Neural cell (in vitro differentiated cells): ENCODE results near the gene NRL. TPM values are rescaled to one million over a fixed set of nuclear protein-coding genes. Genes with fewer than 3 reads are reported as not detected.
"Not testable (repeated sequence)": the region's sequence is repeated elsewhere in the genome, so short reads cannot be mapped to it uniquely, and the experiment has no call there.

Experiments used
- H2AFZ ChIP-seq: fragments of 200-600, 300-800 bp; sonication (generic), shearing (Covaris generic); 2 replicates; pipeline ENCODE4 v1.6.0; 2014; ENCODE audit warnings: low read depth, mild to moderate bottlenecking, antibody characterized with exemption, low read length, moderate library complexity
- H3F3A ChIP-seq: fragments of 200-600 bp; shearing (Covaris generic); 2 replicates; pipeline ENCODE4 v1.6.1; 2016; ENCODE audit warnings: mild to moderate bottlenecking, moderate library complexity, mixed read lengths, antibody characterized with exemption, low read length; ENCODE audit not compliant: insufficient read depth, poor library complexity, severe bottlenecking
- H3K27ac ChIP-seq: fragments of 200-600, 300-800 bp; sonication (generic), shearing (Covaris generic); 2 replicates; pipeline ENCODE4 v1.5.1; 2014; ENCODE audit warnings: mild to moderate bottlenecking, low read length, moderate library complexity
- H3K27me3 ChIP-seq: fragments of 300-800, 200-600 bp; sonication (generic), shearing (Covaris generic); 2 replicates; pipeline ENCODE4 v1.6.0; 2014; ENCODE audit warnings: mild to moderate bottlenecking, low read depth, low read length, moderate library complexity; ENCODE audit not compliant: insufficient read depth
- H3K36me3 ChIP-seq: fragments of 300-800, 200-600 bp; sonication (generic), shearing (Covaris generic); 2 replicates; pipeline ENCODE4 v1.5.1; 2014; ENCODE audit warnings: mild to moderate bottlenecking, antibody characterized with exemption, low read length, moderate library complexity; ENCODE audit not compliant: insufficient read depth
- H3K4me2 ChIP-seq: fragments of 300-800, 200-600 bp; sonication (generic), shearing (Covaris generic); 2 replicates; pipeline ENCODE4 v1.6.0; 2014; ENCODE audit warnings: mild to moderate bottlenecking, low read length
- H3K4me3 ChIP-seq: fragments of 300-800, 200-600 bp; sonication (generic), shearing (Covaris generic); 2 replicates; pipeline ENCODE4 v1.5.1; 2014; ENCODE audit warnings: mild to moderate bottlenecking, low read length, moderate library complexity
- H3K79me2 ChIP-seq: fragments of 200-600 bp; shearing (Covaris generic); replicated peaks from 2 replicates; pipeline ENCODE4 v1.6.0; 2014; ENCODE audit warnings: mild to moderate bottlenecking, low read length, moderate library complexity; ENCODE audit not compliant: insufficient read depth
- H3K9ac ChIP-seq: fragments of 300-800, 200-600 bp; sonication (generic), shearing (Covaris generic); 2 replicates; pipeline ENCODE4 v1.6.1; 2016; ENCODE audit warnings: mild to moderate bottlenecking, low read length, mixed read lengths
- H3K9me2 ChIP-seq: fragments of 200-600 bp; shearing (Covaris generic); 2 replicates; pipeline ENCODE4 v1.6.1; 2016; ENCODE audit warnings: mild to moderate bottlenecking, low read length, mixed read lengths; ENCODE audit not compliant: insufficient read depth
- H3K9me3 ChIP-seq: fragments of 200-600, 300-800 bp; sonication (generic), shearing (Covaris generic); 2 replicates; pipeline ENCODE4 v1.6.1; 2016; ENCODE audit warnings: mild to moderate bottlenecking, mixed run types, low read length, moderate library complexity, mixed read lengths
- H4K20me1 ChIP-seq: fragments of 200-600 bp; shearing (Covaris generic); 2 replicates; pipeline ENCODE4 v1.6.1; 2016; ENCODE audit warnings: mild to moderate bottlenecking, mixed run types; ENCODE audit not compliant: insufficient read depth
- EP300 ChIP-seq: fragments of 450-650 bp; conservative IDR thresholded peaks from 2 replicates; pipeline ENCODE4 v1.6.1; 2014; ENCODE audit warnings: antibody characterized with exemption, mild to moderate bottlenecking, moderate library complexity; ENCODE audit not compliant: poor library complexity, severe bottlenecking
- MXI1 ChIP-seq: fragments of 450-650 bp; conservative IDR thresholded peaks from 2 replicates; pipeline ENCODE4 v1.6.1; 2014; ENCODE audit warnings: antibody characterized with exemption, mild to moderate bottlenecking; ENCODE audit not compliant: poor library complexity, severe bottlenecking
- SMC3 ChIP-seq: fragments of 450-650 bp; conservative IDR thresholded peaks from 2 replicates; pipeline ENCODE4 v1.6.1; 2014; ENCODE audit warnings: antibody characterized with exemption, mild to moderate bottlenecking, moderate library complexity; ENCODE audit not compliant: poor library complexity
- polyA plus RNA-seq: library from polyadenylated mRNA; depleted of rRNA; stranded (reverse); fragments of >200 nt; gene quantifications from 2 replicates; pipeline ENCODE4 v1.2.3, GENCODE V29; 2014
- small RNA-seq, 3 experiments: library from RNA; depleted of rRNA; stranded (forward); fragments of <200 nt; gene quantifications; one replicate each; pipeline ENCODE3, GENCODE V24; 2012

Gene NRL
- polyA plus RNA-seq, 1 donor from 2014 or later, result 9.5 TPM

- TF ChIP-seq MXI1 (no peak), SMC3 (no peak), EP300 (no peak)
- H3F3A ChIP-seq, result no peaks in the 10 kb centered on the region
- no peak overlapping the region for H3K4me2 ChIP-seq
These were observed 81.9 kb downstream of the NRL start for GRCh38 chr14:24032727-24033418.

GRCh38 chr14:24031331-24031730, 83.4 kb downstream of the NRL start:
- not testable (repeated sequence) for H3K36me3 ChIP-seq, H3K9me3 ChIP-seq, H3K79me2 ChIP-seq, H3K4me3 ChIP-seq, H3K27me3 ChIP-seq, H3K4me2 ChIP-seq, H3K9me2 ChIP-seq, H3K9ac ChIP-seq, H2AFZ ChIP-seq, H3F3A ChIP-seq, H3K27ac ChIP-seq, H4K20me1 ChIP-seq

More at GRCh38 chr14:24032727-24033418, 81.9 kb downstream of the NRL start:
- Histone ChIP-seq H3K9ac (no peak overlapping the region), H3K36me3 (no peaks in the 10 kb centered on the region), H3K79me2 (no peaks in the 10 kb centered on the region), H2AFZ (no peak overlapping the region), H3K27me3 (no peaks in the 10 kb centered on the region), H3K9me2 (no peaks in the 10 kb centered on the region), H3K4me3 (no peak overlapping the region), H3K9me3 (no peaks in the 10 kb centered on the region), H4K20me1 (no peaks in the 10 kb centered on the region), H3K27ac (no peak overlapping the region)

- not testable (repeated sequence) for H3K9ac ChIP-seq, H3F3A ChIP-seq, H3K27me3 ChIP-seq, H3K9me2 ChIP-seq, H2AFZ ChIP-seq, H3K27ac ChIP-seq, H3K9me3 ChIP-seq, H3K4me2 ChIP-seq, H4K20me1 ChIP-seq, H3K36me3 ChIP-seq, H3K4me3 ChIP-seq, H3K79me2 ChIP-seq
These were observed 85.1 kb downstream of the NRL start for GRCh38 chr14:24029687-24030086.

Small RNA genes within 50 kb of the gene (small RNA-seq; reads per million reads assigned to genes)
- 0.03 to 0.90 (median 0.07) reads per million in 3 experiments for gene RNA5SP383

Other genes with a start within 250 kb of the NRL start
- gene DHRS4, start 161.2 kb downstream of the NRL start, polyA plus RNA-seq, result 7.7 and 7.8 TPM in 2 replicates
- gene DHRS4L2, start 126.0 kb downstream of the NRL start, polyA plus RNA-seq, result 1.9 and 3.0 TPM in 2 replicates
- gene CARMIL3, start 62.9 kb downstream of the NRL start, polyA plus RNA-seq, result 43.6 and 49.3 TPM in 2 replicates
- gene CPNE6, start 43.4 kb downstream of the NRL start, polyA plus RNA-seq, result 2.3 and 4.1 TPM in 2 replicates
- 0.20 and 1.2 TPM in 2 replicates for gene PCK2, start 20.6 kb downstream of the NRL start, polyA plus RNA-seq
- gene DCAF11, start 172 bp downstream of the NRL start, polyA plus RNA-seq, result 74.5 and 106 TPM in 2 replicates
- 0.62 and 0.88 TPM in 2 replicates for gene FITM1, start 15.7 kb upstream of the NRL start, polyA plus RNA-seq
- 39.5 and 55.8 TPM in 2 replicates for gene PSME1, start 21.2 kb upstream of the NRL start, polyA plus RNA-seq
- gene EMC9, start 26.6 kb upstream of the NRL start, polyA plus RNA-seq, result 45.1 and 54.6 TPM in 2 replicates
- 69.1 and 73.3 TPM in 2 replicates for gene PSME2, start 31.7 kb upstream of the NRL start, polyA plus RNA-seq
- 69.6 and 98.7 TPM in 2 replicates for gene RNF31, start 32.5 kb upstream of the NRL start, polyA plus RNA-seq
- gene IRF9, start 46.3 kb upstream of the NRL start, polyA plus RNA-seq, result 5.9 and 19.6 TPM in 2 replicates
- 18.5 and 22.8 TPM in 2 replicates for gene REC8, start 57.1 kb upstream of the NRL start, polyA plus RNA-seq
- 9.2 and 13.4 TPM in 2 replicates for gene IPO4, start 73.9 kb upstream of the NRL start, polyA plus RNA-seq
- 25.1 and 34.2 TPM in 2 replicates for gene TM9SF1, start 80.5 kb upstream of the NRL start, polyA plus RNA-seq
- gene TSSK4, start 90.7 kb upstream of the NRL start, polyA plus RNA-seq, result 0.17 TPM in 1 of 2 replicates, not detected in the other
- gene CHMP4A, start 98.5 kb upstream of the NRL start, polyA plus RNA-seq, result 55.3 and 67.6 TPM in 2 replicates
- 94.2 and 116 TPM in 2 replicates for gene MDP1, start 101.1 kb upstream of the NRL start, polyA plus RNA-seq
- gene NEDD8, start 117.4 kb upstream of the NRL start, polyA plus RNA-seq, result 406 and 431 TPM in 2 replicates
- gene GMPR2, start 118.0 kb upstream of the NRL start, polyA plus RNA-seq, result 132 and 403 TPM in 2 replicates
- 103 and 120 TPM in 2 replicates for gene TINF2, start 127.7 kb upstream of the NRL start, polyA plus RNA-seq
- 3.6 and 7.5 TPM in 2 replicates for gene TGM1, start 148.2 kb upstream of the NRL start, polyA plus RNA-seq
- 28.8 and 33.2 TPM in 2 replicates for gene RABGGTA, start 156.6 kb upstream of the NRL start, polyA plus RNA-seq
- gene DHRS1, start 184.8 kb upstream of the NRL start, polyA plus RNA-seq, result 5.5 and 6.9 TPM in 2 replicates
- 13.0 and 19.5 TPM in 2 replicates for gene NOP9, start 184.9 kb upstream of the NRL start, polyA plus RNA-seq
- not detected in 2 replicates for gene CIDEB, start 193.0 kb upstream of the NRL start, polyA plus RNA-seq
- 3.4 and 5.0 TPM in 2 replicates for gene LTB4R2, start 195.2 kb upstream of the NRL start, polyA plus RNA-seq
- gene LTB4R, start 196.6 kb upstream of the NRL start, polyA plus RNA-seq, result 4.3 and 5.2 TPM in 2 replicates
- not detected in 2 replicates for gene ADCY4, start 220.1 kb upstream of the NRL start, polyA plus RNA-seq
- not detected in 2 replicates for gene RIPK3, start 225.0 kb upstream of the NRL start, polyA plus RNA-seq